HG02840 (cell line): ENCODE results near the gene FAM170B.

Source experiments
- ATAC-seq: cut with Tn5 transposase; IDR thresholded peaks from one replicate; pipeline ENCODE4 v1.9.1; 2021; ENCODE audit warnings: mild to moderate bottlenecking, moderate library complexity, moderate number of reproducible peaks; ENCODE audit not compliant: unreplicated experiment, low FRiP score

The FAM170B gene

DNA sequence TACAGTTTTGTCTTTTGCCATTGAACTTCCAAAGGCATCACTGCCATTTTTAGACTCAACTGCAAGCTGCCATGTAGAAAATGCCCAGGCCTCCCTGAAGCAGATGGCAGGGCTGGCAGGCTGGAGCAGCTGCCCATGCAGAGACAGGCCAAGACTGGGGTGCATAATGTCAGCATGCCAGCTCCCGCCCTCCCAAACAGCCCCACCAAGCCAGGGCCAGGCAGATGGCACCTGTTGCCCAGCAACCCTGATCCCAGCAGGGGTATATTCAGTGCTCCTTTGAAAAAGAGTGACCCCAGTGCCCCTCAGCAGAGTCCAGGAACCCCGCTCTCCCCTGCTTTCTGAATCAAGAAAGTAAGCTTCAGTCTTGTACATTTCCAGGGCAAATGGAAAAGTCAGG is 51.1 kb downstream of the FAM170B start:
- no peak for ATAC-seq

DNA sequence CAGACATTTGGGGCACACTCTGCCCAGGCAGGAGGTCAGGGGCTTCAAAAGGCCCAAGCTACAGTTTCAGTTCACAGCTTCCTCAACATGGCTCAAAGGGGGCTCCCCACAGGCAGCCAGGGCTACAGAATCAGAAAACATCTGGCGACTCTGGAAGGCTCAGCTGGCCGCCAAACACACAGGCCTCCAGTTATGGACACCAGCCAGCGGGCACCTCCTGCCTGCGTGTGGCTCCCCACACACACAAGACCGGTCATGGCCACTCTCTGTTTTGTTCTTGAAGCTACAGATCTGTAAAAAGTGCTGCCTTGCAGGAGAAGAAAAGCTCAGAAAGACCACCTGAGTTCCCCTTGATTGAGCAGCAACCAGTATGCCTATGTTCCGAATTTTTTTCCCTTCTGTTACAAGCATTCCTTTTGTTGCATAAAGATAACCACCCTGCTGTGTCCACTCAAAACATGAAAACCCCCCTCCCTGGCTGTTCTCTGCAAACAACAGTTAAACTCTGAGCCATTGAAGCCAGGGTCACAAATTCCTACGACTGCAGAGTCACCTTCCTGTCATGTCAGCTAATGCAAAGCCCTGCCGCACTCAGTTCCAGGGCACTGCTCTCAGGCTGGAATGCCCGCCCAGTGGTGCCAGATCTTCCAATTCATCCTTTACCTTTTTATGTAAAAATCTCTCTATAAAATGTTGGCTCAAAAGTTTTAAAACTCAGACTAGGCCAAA is 52.1 kb downstream of the FAM170B start:
- ATAC-seq, result no peak
